Lower leg skin (tissue), 3 donors: Measurements from ENCODE around the gene PKD2.

ENCODE experiments used
- POLR2A ChIP-seq, 2 donors: fragments of 450-650 bp; IDR thresholded peaks; one replicate each; pipeline ENCODE4 v1.6.1; 2016 to 2017; ENCODE audit warnings: antibody characterized with exemption in 2 of 2, mild to moderate bottlenecking in 1 of 2, moderate library complexity in 1 of 2
- TF ChIP-seq, protein P1 (sequence below), 3 donors: fragments of 450-650 bp; IDR thresholded peaks; one replicate each; pipeline ENCODE4 v1.5.1; 2016; ENCODE audit warnings: antibody characterized with exemption in 3 of 3, mild to moderate bottlenecking in 3 of 3, moderate library complexity in 2 of 3

DNA sequence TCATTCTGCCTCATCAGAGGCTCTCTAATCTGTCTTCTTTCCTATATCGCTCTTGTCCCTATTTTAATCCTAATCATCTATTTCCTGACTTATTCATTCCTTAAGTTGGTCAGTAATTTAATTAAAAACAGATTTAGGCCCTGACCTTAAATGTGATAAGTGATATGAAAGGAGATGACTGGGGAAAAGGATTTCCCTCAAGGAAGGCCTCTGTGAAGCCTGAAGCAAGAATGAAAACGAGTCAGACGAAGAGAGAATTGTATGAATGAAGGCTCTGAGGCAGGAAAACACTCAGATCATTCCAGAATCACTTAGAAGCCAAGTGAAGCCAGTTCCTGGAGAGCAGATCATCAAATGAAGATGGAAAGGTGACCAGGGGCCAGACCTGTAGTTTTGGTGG, 22.1 kb downstream of the PKD2 start:
- TF ChIP-seq, protein P1, sequence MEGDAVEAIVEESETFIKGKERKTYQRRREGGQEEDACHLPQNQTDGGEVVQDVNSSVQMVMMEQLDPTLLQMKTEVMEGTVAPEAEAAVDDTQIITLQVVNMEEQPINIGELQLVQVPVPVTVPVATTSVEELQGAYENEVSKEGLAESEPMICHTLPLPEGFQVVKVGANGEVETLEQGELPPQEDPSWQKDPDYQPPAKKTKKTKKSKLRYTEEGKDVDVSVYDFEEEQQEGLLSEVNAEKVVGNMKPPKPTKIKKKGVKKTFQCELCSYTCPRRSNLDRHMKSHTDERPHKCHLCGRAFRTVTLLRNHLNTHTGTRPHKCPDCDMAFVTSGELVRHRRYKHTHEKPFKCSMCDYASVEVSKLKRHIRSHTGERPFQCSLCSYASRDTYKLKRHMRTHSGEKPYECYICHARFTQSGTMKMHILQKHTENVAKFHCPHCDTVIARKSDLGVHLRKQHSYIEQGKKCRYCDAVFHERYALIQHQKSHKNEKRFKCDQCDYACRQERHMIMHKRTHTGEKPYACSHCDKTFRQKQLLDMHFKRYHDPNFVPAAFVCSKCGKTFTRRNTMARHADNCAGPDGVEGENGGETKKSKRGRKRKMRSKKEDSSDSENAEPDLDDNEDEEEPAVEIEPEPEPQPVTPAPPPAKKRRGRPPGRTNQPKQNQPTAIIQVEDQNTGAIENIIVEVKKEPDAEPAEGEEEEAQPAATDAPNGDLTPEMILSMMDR (IDR thresholded peaks at IDR 0.05) = no peak
- no peak for TF ChIP-seq POLR2A (IDR thresholded peaks at IDR 0.05)
